Naive B cell (primary cell): ENCODE data around the gene HEXIM2. TPM values are rescaled to one million over a fixed set of nuclear protein-coding genes. Genes with fewer than 3 reads are reported as not detected.
A peak's percentile ranks its signal among the peaks of the same experiment; 100 is the strongest.

Experiments
- ATAC-seq, 2 donors: fragments of 150-1000 bp; cut with Tn5 transposase; 2 replicates each; pipeline ENCODE4 v1.10.0; 2021; ENCODE audit warnings: low read depth in 2 of 2, mild to moderate bottlenecking in 2 of 2, moderate library complexity in 2 of 2
- DNase-seq: peaks from one replicate; pipeline ENCODE4 v3.0.0; 2022
- H3K27ac Mint-ChIP-seq, 6 donors: one replicate each; pipeline ENCODE4 v1.8.0; 2020 to 2022; ENCODE audit warnings: mild to moderate bottlenecking in 6 of 6, mixed read lengths in 6 of 6, moderate library complexity in 5 of 6, inconsistent platforms in 2 of 6
- H3K27me3 Mint-ChIP-seq, 3 donors: one replicate each; pipeline ENCODE4 v1.8.0; 2021 to 2022; ENCODE audit warnings: mixed read lengths in 3 of 3, mild to moderate bottlenecking in 1 of 3
- H3K36me3 Mint-ChIP-seq, 2 donors: one replicate each; pipeline ENCODE4 v1.8.0; 2020 to 2022; ENCODE audit warnings: mixed read lengths in 2 of 2, inconsistent platforms in 1 of 2, mild to moderate bottlenecking in 1 of 2
- H3K4me1 Mint-ChIP-seq, 3 donors: one replicate each; pipeline ENCODE4 v1.8.0; 2020 to 2022; ENCODE audit warnings: mixed read lengths in 3 of 3, inconsistent platforms in 1 of 3, mild to moderate bottlenecking in 1 of 3, moderate library complexity in 1 of 3
- H3K4me3 Mint-ChIP-seq, 8 donors: one replicate each; pipeline ENCODE4 v1.8.0; 2020 to 2022; ENCODE audit warnings: mild to moderate bottlenecking in 8 of 8, mixed read lengths in 8 of 8, moderate library complexity in 8 of 8, inconsistent platforms in 2 of 8
- H3K9me3 Mint-ChIP-seq, 7 donors: one replicate each; pipeline ENCODE4 v1.8.0; 2020 to 2022; ENCODE audit warnings: mixed read lengths in 7 of 7, mild to moderate bottlenecking in 5 of 7, inconsistent platforms in 2 of 7, moderate library complexity in 1 of 7
- polyA plus RNA-seq, 6 donors: library from polyadenylated mRNA; unstranded; fragments of 300-500 nt; fragmentation: Illumina TruSeq; gene quantifications; one replicate each; pipeline ENCODE4 v1.2.3, GENCODE V29; 2021; ENCODE audit warnings: low read depth in 6 of 6

The HEXIM2 gene
- polyA plus RNA-seq, 6 donors from 2014 or later = 2.1 to 6.7 (median 4.3) TPM

DNA sequence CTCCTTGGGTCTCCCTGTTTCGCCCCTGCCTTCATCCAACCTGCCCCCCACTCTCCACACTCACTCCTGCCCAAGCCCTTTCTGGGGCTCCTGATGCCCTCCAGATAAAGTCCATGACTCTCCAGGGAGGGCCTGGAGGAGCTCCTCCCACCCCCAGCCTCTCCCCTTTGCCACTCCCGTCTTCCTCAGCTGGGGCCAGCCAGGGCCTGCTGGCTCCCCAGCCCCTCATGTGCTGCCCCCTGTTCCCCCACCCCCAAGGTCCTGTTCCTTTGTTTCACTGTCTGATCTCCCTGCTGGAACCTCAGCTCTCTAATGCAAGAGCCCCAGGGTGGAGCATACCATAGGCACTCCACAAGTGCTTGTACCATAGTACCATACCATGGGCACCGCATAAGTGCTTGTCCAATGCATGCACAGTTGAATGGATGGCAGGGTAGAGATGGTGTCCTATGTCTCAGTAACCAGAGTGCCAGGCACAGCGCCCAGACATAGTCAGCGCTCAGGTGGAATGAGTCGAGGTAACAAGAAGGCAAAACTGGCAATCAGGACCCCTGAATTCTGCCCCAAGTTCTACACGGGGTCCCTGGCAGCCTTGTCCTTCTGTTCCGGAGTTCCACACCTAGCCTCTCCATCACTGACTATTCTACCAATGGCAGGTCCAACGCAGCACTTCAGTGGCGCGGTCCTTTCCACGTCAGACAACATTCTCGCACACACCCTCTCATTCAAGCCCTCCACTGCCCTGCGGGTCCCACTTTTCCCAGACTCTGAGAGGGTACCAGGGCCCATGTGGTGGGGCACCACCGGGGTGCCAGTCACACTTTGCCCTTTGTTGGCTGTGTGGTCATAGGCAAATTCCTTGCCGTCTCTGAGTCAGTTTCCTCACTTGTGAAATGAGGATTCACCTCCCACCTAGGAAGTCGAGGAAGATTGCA, 30.7 kb upstream of the HEXIM2 start:
- Mint-ChIP-seq H3K4me1 (peaks cover 0 to 22% (median 6%) of the 10 kb centered on the region in 3 donors), H3K4me3 (peak overlapping the region; percentile 7 to 84 (median 80)), H3K36me3 (no peaks in the 10 kb centered on the region), H3K27ac (peak overlapping the region in 2 of 6 donors; percentile 70 to 72), H3K27me3 (peaks cover 3 to 15% (median 11%) of the 10 kb centered on the region in 3 donors), H3K9me3 (no peaks in the 10 kb centered on the region)
- no peak for ATAC-seq
- no peak for DNase-seq

DNA sequence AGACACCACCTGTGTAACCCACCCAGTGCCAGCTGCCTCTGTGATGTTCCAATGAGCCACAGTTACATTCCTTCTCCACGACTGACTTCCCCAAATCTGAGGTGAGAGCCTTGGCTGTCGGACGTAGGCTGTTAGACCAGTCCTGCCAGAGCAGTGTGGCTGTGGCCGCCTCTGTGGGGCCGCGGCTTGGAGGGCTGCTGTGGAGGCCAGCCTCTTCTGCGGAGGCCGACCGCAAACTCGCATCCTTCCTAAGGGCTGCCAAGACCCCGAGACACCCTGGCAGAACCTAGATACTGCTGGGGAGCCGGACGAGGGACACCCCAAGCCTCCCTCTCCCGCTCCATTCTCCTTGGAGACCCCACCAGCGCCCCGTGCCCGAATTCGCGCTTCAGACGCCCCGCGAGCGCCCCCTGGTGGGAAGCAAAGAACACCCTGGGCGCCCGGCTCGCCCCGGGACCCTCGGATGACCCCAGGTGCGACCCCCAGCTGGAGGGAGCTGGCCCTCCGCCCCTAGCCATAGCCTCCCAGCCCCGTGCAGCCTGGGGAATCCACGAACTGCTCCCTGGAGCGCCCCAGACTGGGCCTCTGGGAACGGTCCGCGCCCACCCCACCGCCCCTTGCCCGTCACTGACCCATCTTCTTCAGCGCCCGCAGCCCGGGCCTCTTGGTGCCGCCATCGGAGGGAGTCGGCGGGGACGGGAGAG, 29.9 kb upstream of the HEXIM2 start:
- peak; percentile 43 for DNase-seq

DNA sequence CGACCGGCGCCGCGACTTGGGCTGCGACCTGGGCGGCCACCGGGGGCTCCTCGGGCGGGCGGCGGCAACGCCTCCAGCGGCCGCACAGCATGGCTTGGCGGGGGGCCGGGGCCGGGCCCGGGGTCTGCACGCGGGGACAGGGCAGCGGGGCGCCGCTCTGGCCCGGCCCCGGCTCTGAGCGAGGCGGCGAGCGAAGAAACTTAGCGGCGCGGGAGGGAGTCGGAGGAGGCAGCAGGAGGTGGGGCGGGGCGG, 29.4 kb upstream of the HEXIM2 start, which contains the start of gene PLCD3:
TSS of gene PLCD3 (minus strand) at position 196 of the 252 bp plus-strand sequence. CDS start at position 91, 105 bp downstream.
- H3K36me3 Mint-ChIP-seq = no peaks in the 10 kb centered on the region
- peak in 1 of 2 donors; percentile 8 for ATAC-seq
- H3K9me3 Mint-ChIP-seq = no peaks in the 10 kb centered on the region
- peaks cover 7 to 31% (median 11%) of the 10 kb centered on the region in 3 donors for H3K4me1 Mint-ChIP-seq
- no peak for DNase-seq
- peak within 1 kb of the TSS; percentile 78 to 97 (median 92) for H3K27ac Mint-ChIP-seq
- H3K4me3 Mint-ChIP-seq = peak within 1 kb of the TSS; percentile 83 to 97 (median 94)
- H3K27me3 Mint-ChIP-seq = peaks cover 3 to 15% (median 11%) of the 10 kb centered on the region in 3 donors

More for the DNA sequence above, 29.9 kb upstream of the HEXIM2 start:
- Mint-ChIP-seq H3K9me3 (no peaks in the 10 kb centered on the region), H3K27me3 (peaks cover 3 to 15% (median 11%) of the 10 kb centered on the region in 3 donors), H3K4me1 (peaks cover 7 to 30% (median 11%) of the 10 kb centered on the region in 3 donors), H3K4me3 (peak overlapping the region; percentile 47 to 90 (median 82)), H3K36me3 (no peaks in the 10 kb centered on the region), H3K27ac (peak overlapping the region in 2 of 6 donors; percentile 41 to 79)
- no peak for ATAC-seq

DNA sequence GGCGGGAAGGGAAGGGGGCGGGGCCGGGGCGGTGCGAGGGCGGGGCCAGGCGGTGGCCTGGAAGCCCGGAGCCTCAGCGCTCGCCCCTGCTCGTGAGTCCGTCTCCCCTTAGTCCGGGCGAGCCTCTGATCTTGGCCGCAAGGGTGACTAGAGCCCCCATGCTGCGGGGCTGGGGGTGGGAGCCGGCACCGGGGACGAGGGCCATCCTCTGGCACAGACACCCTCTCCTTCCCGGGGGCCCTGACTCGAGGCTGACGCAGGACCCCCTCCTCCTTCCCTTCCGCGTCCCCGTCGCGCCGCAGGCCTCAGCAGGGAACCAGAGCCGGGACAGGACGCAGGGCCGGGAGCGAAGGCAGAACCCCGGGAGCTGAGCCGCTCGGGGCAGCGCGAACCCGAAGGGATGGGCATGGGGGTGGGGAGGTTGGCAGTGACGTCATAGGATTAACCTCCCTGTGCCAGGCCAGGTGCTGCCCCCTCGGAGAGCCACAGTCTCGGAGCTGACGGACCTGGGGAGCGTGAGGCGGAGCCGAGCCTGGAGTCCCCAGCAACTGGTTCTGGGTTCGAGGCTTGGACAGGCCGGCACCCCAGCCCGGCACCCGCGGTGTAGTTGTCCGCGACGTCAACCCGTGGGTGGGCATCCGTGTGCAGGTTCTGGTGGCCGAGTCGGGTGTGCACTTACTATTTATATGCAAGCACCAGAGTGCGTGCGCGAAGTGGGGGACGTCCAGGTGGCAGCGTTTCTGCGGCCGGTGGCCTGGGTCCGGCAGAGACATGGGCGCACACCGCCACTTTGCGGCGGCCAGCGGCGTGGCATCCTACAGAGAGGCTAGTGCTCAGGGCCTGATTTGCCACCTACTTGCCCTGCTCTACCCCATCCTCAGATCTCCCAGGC, 28.9 kb upstream of the HEXIM2 start:
- peak overlapping the region; percentile 83 to 97 (median 94) for H3K4me3 Mint-ChIP-seq
- H3K27me3 Mint-ChIP-seq = peaks cover 3 to 15% (median 11%) of the 10 kb centered on the region in 3 donors
- no peaks in the 10 kb centered on the region for H3K9me3 Mint-ChIP-seq
- DNase-seq (peak; percentile 73), ATAC-seq (peak; percentile 45 to 51)
- peak overlapping the region; percentile 78 to 97 (median 92) for H3K27ac Mint-ChIP-seq
- no peaks in the 10 kb centered on the region for H3K36me3 Mint-ChIP-seq
- H3K4me1 Mint-ChIP-seq = peaks cover 7 to 32% (median 11%) of the 10 kb centered on the region in 3 donors

DNA sequence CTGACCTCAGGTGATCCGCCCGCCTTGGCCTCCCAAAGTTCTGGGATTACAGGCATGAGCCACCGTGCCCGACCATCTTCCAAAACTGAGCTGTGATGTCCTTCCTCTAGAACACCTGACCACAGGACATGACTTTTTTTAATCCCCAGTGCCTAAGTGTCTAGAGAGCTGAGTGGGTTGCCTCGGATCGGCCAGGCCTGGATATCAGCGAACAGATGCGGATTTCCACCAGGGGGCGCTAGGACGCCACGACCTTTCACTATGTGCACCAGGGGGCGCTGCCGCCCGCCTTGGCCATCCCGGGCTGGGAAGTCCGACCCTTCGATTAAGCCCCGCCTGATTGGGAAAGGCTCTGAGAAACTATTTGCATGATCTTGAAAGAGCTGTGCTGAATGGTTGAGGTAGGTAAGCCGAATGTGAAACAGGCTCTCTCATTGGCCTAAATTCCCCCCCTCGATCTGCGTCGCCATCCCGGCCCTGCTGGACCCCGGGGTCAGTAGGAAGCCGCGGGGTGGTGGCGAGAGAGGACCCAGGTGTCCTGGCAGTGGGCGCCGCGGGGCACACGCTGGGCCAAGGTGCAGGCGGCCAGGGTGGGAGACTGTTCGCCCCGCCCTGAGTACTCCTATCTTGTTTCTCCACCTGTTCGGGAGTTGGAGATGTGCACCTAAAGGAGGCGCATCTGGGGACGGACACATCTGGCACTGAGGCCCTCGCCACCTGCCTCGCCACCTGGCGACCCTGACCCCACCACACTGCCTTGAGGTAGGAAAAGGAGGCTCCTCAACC, 26.3 kb upstream of the HEXIM2 start, which contains the start of gene ACBD4:
TSS of gene ACBD4 (plus strand) at position 496 of the 786 bp plus-strand sequence. CDS start 458 bp downstream, outside the sequence.
- peak within 1 kb of the TSS; percentile 84 to 95 (median 94) for H3K4me3 Mint-ChIP-seq
- peaks cover 3 to 11% (median 8%) of the 10 kb centered on the region in 3 donors for H3K27me3 Mint-ChIP-seq
- H3K36me3 Mint-ChIP-seq = no peaks in the 10 kb centered on the region
- ATAC-seq (peak; percentile 84 to 85), DNase-seq (peak; percentile 98)
- no peaks in the 10 kb centered on the region for H3K9me3 Mint-ChIP-seq
- peak within 1 kb of the TSS; percentile 47 to 93 (median 76) for H3K27ac Mint-ChIP-seq
- peaks cover 7 to 35% (median 11%) of the 10 kb centered on the region in 3 donors for H3K4me1 Mint-ChIP-seq

DNA sequence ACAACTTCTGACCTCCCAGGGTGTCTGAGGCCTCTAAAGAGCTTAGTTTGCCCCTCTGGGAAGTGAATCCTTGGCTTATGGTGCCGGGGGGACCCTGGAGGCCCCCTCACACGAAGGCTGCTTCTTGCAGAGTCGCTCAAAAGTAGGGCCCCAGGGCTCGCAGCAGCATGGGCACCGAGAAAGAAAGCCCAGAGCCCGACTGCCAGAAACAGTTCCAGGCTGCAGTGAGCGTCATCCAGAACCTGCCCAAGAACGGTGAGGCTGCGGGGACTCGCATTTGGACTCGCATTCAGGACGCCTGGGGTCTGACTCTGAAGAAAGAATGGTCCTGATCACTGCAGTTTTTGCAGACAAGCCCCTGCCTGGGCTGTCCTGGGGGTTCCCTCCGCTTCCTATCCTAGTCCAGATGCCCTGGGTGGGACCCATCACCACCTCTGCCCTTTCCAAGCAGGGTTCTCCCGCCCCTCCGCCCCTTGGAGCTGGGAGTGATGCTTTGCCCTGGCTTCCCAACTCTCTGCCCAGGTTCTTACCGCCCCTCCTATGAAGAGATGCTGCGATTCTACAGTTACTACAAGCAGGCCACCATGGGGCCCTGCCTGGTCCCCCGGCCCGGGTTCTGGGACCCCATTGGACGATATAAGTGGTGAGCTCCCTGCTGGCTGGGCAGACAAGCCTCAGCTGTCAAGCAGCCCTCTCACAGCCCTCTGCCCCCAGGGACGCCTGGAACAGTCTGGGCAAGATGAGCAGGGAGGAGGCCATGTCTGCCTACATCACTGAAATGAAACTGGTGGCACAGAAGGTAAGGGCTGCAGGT, 25.5 kb upstream of the HEXIM2 start:
- Mint-ChIP-seq H3K4me1 (peaks cover 7 to 34% (median 11%) of the 10 kb centered on the region in 3 donors), H3K27ac (peak overlapping the region in 5 of 6 donors; percentile 65 to 93 (median 81)), H3K4me3 (peak overlapping the region; percentile 84 to 95 (median 94)), H3K27me3 (peaks cover under 1 to 3% (median 3%) of the 10 kb centered on the region in 3 donors), H3K36me3 (peaks cover 0 to 4% of the 10 kb centered on the region in 2 donors), H3K9me3 (no peaks in the 10 kb centered on the region)
- ATAC-seq (no peak), DNase-seq (no peak)

DNA sequence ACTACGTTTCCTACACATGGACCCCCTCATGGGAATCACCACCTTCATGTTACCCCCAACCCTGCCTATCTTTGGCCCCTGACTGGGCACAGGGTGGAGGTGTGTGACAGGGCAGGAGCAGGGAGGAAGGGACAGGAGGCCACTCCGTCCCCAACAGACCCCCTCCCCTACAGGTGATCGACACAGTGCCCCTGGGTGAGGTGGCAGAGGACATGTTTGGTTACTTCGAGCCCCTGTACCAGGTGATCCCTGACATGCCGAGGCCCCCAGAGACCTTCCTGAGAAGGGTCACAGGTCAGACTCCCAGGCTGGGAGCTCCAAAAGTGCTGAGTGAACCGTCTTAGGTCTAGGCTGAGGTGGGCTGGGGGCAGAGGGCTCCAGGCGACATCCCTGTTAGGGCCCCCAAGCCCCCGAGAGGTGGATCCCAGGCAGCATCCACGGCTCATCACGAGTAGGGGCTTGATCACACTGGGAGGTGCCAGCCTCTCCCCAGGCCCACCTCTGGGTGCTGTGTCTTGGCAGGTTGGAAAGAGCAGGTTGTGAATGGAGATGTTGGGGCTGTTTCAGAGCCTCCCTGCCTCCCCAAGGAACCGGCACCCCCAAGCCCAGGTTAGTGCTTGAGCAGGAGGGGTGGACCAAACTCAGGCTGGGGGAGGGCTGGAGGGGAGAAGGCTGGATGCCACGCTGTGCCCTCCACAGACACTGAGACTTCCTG, 24.7 kb upstream of the HEXIM2 start:
- no peak overlapping the region for H3K27ac Mint-ChIP-seq
- ATAC-seq = no peak
- H3K4me3 Mint-ChIP-seq = peak overlapping the region in 7 of 8 donors; percentile 84 to 95 (median 93)
- peaks cover 0 to 5% of the 10 kb centered on the region in 2 donors for H3K36me3 Mint-ChIP-seq
- no peaks in the 10 kb centered on the region for H3K27me3 Mint-ChIP-seq
- no peaks in the 10 kb centered on the region for H3K9me3 Mint-ChIP-seq
- no peak for DNase-seq
- H3K4me1 Mint-ChIP-seq = peaks cover 7 to 31% (median 11%) of the 10 kb centered on the region in 3 donors

DNA sequence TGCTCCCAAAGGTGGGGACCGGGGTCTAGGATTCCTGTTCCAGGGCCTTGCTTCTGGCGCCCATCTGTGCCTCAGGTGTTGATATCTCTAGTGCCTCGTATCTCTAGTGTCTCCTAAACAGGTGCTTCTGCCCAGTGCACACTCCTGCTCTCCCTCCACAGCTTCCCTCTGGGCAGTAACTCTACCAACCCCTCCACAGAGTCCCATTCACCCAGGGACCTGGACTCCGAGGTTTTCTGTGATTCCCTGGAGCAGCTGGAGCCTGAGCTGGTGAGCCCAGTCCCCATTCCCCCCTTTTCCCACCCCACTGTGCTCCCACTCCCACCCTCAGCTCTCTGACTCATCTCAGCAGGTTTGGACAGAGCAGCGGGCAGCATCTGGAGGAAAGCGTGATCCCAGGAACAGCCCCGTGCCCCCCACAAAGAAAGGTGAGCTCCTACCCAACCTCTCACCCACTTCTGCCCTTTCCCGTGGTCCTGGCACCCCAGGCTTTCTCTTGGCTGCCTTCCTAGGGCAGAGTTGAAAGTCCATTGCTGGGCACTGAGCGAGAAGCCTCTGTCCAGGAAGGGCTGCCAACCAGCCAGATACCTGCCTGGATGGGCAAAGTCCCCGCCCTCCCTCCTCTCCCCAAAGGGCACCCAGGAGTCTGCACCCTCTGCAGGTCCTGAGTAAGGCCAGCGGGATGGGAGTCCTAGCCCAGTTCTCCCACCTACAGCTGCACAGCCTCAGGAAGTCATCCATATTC, 23.9 kb upstream of the HEXIM2 start:
- Mint-ChIP-seq H3K4me1 (peaks cover 7 to 33% (median 11%) of the 10 kb centered on the region in 3 donors), H3K4me3 (peak overlapping the region in 6 of 8 donors; percentile 5 to 80 (median 58)), H3K9me3 (no peaks in the 10 kb centered on the region), H3K36me3 (peaks cover 0 to 5% of the 10 kb centered on the region in 2 donors), H3K27ac (peak overlapping the region in 2 of 6 donors; percentile 19 to 39), H3K27me3 (no peaks in the 10 kb centered on the region)
- ATAC-seq (no peak), DNase-seq (no peak)

DNA sequence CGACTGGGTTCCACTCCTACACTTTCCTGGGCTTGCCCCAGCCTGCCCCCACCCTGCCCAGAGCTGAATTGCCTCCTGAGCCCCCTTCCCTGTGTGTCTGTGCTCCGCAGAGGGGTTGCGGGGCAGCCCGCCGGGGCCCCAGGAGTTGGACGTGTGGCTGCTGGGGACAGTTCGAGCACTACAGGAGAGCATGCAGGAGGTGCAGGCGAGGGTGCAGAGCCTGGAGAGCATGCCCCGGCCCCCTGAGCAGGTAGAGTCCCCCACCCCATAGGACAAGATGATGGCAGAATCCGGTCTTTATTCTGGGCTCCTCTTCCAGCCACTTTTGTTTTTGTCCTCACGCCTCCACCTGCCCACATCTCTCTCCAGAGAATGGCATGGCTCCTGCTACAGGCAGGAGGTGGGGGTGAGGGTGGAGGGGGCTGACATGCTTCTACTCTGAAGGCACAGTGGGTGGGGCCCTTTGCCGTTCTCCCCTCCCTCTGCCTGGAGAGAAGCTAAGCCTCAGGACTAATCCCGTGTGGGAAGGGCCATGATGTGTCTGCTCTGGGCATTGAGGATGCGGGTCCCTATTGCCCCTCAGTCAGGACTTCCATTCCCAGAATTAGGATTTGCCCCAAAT, 22.7 kb upstream of the HEXIM2 start:
- Mint-ChIP-seq H3K27me3 (no peaks in the 10 kb centered on the region), H3K36me3 (peaks cover 0 to 5% of the 10 kb centered on the region in 2 donors), H3K4me1 (peaks cover 15 to 38% (median 19%) of the 10 kb centered on the region in 3 donors), H3K4me3 (peak overlapping the region in 2 of 8 donors; percentile 35 to 64), H3K9me3 (no peaks in the 10 kb centered on the region), H3K27ac (peak overlapping the region in 1 of 6 donors; percentile 19)
- DNase-seq (no peak), ATAC-seq (no peak)

DNA sequence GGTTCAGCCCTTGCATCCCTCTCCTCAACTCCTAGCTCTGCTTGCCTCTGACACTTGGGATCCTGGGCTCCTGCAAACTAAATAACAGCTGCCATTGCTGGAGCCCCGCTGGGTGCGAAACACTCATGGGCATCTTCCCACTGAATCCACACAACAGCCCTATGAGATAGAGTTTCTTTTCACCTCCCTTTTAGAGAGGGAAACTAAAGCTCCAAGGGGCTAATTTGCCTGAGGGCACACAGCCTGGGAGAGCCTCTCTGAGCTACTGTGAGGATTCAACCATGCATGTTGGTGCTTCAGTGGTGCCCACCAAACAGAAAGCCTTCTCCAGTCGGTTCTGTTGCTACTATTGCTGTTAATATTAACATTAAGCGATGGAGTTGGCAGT, 22.1 kb upstream of the HEXIM2 start:
- Mint-ChIP-seq H3K9me3 (no peaks in the 10 kb centered on the region), H3K4me1 (peaks cover 15 to 39% (median 19%) of the 10 kb centered on the region in 3 donors), H3K4me3 (peak overlapping the region in 5 of 8 donors; percentile 4 to 54 (median 30)), H3K27ac (no peak overlapping the region), H3K27me3 (no peaks in the 10 kb centered on the region), H3K36me3 (peaks cover 0 to 5% of the 10 kb centered on the region in 2 donors)
- DNase-seq (no peak), ATAC-seq (no peak)
